Vagina (tissue), 2 donors: Measurements from ENCODE around the gene COLQ.

Experiments
- CTCF ChIP-seq, 3 experiments: fragments of 450-650 bp in 2 of 3; fragments of 200-600 bp in 1 of 3; sonication (generic) in 1 of 3; IDR thresholded peaks; one replicate each; pipeline ENCODE4 v1.5.1; 2017 to 2019; ENCODE audit warnings: antibody characterized with exemption in 3 of 3, mild to moderate bottlenecking in 2 of 3, moderate library complexity in 2 of 3
- POLR2A ChIP-seq, 2 donors: fragments of 450-650 bp; IDR thresholded peaks; one replicate each; pipeline ENCODE4 v1.6.1; 2017; ENCODE audit warnings: antibody characterized with exemption in 2 of 2, mild to moderate bottlenecking in 2 of 2, moderate library complexity in 2 of 2
- POLR2AphosphoS5 ChIP-seq, 2 donors: sonication (generic); formaldehyde crosslinking; IDR thresholded peaks; one replicate each; pipeline ENCODE4 v1.9.0; 2017; ENCODE audit warnings: antibody characterized with exemption in 2 of 2, mild to moderate bottlenecking in 2 of 2, low read depth in 1 of 2; ENCODE audit not compliant: insufficient read depth in 1 of 2

GRCh38 chr3:15521573-15521965 lies at the start of gene COLQ:
- no peak for TF ChIP-seq CTCF (IDR thresholded peaks at IDR 0.05)
- TF ChIP-seq POLR2A (IDR thresholded peaks at IDR 0.05): no peak
- TF ChIP-seq POLR2AphosphoS5 (IDR thresholded peaks at IDR 0.05; ENCODE audit: insufficient read depth in 1 of 2, low read depth in 1 of 2): no peak
